HG02943 (cell line): ENCODE data around the gene NOC4L.
"Not testable (repeated sequence)": the region's sequence is repeated elsewhere in the genome, so short reads cannot be mapped to it uniquely, and the experiment has no call there.

Source experiments
- ATAC-seq: cut with Tn5 transposase; IDR thresholded peaks from one replicate; pipeline ENCODE4 v1.9.1; 2021; ENCODE audit warnings: mild to moderate bottlenecking, low read depth, moderate library complexity; ENCODE audit not compliant: unreplicated experiment

NOC4L gene

DNA sequence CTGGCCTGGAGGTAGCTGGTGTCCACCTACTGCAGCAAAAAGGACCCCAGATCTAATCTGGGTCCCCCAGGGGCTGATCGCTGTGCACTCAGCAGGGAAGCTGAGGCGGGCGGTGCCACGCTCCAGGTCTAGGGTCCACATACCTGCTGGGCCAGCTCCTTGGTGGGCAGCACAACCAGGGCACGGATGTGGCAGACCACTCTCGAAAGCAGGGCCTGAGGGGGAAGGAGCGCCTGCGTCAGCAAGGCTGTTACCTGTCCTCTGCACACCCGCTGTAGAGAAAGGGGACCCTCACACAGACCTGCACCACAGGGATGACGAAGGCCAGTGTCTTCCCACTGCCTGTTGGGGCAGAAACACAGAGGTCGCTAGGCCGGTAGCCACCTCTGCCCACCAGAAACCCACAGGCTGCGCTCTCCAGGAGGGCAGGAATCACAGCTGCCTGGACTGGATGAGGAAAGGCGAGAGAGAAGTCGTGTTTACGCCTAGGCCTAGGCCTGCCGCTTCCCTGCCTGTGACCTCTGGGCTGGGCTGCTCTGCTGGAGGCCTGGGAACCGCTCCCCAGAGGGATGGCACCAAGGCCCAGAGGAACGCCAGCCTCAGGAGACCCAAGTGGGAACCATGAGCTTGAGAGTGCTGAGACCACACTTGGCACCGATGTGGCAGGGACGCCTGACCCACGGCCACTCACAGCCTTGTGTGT lies 2.1 kb upstream of the NOC4L start:
- no peak for ATAC-seq

DNA sequence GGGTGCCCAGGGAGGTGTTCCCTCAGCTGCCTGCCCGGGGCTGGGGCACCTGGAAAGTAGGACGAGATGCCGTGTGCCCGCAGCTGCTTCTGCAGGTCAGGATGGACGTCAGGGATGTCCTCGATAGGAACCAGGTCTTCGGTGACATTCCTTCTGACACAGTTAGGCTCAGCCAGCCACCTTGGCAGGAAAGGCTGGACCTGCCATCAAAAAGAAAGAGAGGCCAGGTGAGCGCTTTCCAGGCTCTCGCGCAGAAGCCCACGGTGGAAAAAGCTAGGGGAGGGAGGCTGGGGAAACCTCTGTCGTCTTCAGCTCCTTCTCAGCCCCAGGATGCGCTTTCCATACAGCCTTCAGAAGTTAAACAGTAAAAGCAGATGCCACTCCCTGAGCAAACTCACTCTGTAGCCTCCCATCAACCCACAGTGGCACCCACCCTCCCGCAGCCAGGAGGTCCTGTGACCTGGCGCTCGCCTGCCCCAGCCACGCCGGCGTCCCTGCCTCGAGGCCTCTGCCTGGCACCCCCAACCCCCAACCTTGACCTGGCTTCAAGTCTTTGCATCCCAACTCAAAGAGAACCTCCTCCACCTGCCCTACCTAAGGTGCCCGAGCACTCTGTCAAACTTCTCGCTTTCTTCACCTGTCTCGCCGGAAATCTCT lies 1.4 kb upstream of the NOC4L start:
- ATAC-seq: no peak

DNA sequence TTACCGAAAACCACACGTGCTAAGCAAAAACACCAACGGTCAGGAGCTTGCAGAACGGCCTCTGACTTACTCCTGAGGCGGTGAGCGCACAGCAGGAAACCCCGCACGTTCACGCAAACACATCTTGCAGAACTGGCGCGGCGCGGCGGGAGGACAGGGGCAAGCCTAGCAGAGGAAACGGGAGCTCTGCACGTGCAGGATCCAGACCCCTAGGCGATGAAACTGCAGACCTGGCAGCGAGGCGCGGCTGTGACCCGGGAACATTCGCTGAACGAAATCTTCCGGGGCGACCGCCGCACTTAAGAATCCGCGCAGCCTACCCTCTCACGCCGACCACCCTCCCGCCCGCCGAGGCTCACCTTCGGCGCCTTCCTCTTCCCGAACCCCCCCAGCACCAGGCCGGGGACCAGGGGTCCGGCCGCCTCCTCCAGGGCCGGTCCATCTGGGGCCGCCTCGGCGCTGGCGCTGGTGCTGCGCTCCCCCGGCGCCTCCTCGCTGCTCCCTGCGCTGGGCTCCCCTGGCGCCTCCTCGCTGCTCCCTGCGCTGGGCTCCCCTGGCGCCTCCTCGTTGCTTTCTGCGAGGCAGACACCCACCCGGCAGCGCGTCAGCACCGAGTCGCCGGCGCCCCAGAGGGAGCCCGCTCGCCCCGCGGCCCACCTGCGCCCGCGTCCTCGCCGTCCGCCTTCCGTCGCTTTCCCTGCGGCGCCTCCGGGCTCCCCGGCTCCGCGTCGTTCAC lies 753 bp upstream of the NOC4L start:
- ATAC-seq: peak; percentile 29

DNA sequence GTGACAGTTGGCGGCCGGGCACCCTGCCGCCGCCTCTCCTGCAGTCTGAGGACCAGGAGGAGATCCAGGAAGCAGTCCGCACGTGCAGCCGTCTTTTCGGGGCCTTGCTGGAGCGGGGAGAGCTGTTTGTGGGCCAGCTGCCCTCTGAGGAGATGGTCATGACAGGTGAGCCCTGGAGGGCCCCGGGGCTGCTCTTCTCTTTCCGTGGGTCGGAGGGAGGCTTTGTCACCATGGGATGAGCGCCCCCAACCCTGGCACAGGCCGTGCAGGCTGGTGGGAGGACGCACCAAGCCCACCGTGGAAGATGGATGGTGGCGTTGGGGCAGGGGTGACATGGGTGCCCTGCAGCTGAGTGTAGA lies 532 bp downstream of the NOC4L start:
- no peak for ATAC-seq

DNA sequence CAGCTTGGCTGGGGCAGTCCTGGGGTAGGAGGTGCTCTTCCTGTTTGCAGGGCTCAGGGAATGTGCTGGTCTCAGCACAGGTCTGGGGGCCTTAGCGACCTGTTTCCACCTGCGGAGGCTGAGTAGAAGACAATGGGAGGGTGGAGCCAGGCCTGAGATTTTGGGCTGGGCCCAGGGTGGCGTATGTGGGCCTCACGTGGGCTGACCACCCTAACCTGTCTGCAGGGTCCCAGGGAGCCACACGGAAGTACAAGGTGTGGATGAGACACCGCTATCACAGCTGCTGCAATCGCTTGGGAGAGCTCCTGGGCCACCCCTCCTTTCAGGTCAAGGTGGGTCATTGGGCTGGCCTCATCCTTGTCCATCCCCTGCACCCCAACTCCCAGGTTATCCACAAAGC lies 1.1 kb downstream of the NOC4L start:
- no peak for ATAC-seq

DNA sequence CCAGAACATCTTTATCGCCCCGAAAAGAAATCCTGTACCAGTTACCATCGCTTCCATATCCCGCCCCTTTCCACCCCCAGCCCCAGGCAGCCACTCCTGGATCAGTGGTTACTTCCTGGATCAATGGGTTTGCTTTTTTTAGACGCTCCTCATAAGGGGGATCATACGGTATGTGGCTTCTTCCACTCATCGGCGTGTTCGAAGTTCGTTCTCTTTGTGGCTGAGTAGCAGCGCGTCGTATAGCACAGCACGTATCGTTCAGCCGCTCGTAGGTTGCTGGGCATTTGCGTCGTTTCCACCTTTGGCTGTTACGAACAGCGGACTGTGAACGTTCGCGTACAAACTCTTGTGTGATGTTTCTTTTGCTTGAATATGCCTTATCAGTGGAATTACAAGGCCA lies 1.8 kb downstream of the NOC4L start:
- ATAC-seq: no peak

DNA sequence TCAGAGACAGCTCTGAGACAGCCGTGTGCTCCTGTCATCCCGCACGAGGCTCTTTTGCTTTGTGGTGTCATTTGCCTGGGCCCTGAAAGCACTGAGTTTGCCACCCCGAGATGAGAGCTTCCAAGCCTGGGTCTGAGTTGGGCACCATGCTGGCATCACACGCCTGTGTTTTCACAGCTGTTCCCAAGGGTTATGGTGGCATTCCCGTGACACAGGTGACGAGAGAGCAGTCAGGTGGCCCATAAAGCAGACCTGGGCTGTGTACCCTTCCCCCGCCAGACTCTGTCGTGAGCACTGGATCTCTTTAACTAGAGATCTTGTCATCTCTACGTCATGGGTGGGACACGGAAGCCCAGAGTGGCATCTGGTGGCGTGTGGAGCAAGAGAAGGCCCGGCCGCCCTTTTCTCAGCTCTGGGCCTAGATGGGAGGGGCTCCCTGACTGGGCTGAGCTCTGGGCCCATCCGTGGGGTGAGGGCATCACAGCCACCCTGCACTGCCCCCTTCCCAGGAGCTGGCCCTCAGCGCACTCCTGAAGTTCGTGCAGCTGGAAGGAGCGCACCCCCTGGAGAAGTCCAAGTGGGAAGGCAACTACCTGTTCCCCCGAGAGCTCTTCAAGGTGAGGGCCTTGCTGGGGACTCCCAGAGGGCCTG lies 2.6 kb downstream of the NOC4L start:
- no peak for ATAC-seq

DNA sequence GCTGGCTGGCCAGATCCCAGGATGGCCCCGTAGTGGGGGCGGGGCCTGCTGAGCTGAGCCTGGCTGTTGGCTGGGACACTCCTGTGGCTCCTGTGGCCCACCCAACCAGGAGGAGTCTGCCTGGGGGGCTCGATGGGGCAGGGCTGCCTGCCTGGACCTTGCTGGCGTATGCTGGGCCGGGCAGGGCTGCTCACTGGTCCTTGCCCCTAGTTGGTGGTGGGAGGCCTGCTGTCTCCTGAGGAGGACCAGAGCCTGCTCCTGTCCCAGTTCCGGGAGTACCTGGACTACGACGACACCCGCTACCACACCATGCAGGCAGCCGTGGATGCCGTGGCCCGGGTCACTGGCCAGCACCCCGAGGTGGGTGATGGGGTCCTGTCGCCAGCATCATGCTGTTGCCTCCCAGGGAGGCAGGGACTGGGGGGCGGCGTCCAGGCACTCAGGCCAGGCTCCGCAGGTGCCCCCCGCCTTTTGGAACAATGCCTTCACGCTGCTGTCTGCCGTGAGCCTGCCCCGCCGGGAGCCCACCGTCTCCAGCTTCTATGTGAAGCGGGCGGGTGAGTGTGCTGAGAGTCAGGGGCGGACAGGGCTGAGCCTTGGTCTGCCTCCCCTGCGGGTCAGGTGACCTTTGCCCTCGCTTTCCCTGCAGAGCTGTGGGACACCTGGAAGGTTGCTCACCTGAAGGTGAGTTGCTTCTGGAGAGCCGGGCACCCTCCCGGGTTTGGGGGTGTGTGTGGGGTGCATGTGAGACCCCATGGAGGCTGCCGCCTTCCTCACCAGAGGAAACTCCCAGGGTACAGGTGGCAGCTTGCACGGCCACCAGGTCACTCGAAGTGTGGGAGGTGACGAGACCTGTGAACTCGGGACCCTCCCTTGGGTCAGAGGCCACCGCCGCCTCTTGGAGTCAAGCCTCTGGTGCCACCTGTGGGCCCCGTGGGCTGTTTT lies 3.4 kb downstream of the NOC4L start:
- no peak for ATAC-seq

DNA sequence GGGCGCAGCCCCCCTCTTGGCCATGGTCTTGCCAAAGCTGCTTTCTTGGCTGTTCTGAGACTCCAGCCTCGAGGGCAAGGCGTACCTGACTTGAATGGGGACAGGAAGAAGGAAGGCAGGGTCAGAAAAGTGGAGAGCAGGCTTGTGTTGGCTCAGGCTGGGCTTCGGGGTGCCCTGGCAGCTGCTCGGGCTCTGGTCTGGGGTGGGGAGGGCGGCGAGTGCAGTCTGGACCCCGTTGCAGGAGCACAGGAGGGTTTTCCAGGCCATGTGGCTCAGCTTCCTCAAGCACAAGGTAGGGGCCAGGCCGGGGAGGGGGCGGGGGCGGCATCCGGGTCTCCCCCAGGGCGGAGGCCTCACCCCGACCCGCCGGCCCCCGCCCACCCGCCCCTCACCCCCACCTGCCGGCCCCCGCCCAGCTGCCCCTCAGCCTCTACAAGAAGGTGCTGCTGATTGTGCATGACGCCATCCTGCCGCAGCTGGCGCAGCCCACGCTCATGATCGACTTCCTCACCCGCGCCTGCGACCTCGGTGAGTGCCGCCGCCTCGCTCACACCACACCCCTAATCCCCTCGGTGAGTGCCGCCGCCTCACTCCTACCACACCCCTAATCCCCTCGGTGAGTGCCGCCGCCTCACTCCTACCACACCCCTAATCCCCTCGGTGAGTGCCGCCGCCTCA lies 4.2 kb downstream of the NOC4L start:
- no peak for ATAC-seq

DNA sequence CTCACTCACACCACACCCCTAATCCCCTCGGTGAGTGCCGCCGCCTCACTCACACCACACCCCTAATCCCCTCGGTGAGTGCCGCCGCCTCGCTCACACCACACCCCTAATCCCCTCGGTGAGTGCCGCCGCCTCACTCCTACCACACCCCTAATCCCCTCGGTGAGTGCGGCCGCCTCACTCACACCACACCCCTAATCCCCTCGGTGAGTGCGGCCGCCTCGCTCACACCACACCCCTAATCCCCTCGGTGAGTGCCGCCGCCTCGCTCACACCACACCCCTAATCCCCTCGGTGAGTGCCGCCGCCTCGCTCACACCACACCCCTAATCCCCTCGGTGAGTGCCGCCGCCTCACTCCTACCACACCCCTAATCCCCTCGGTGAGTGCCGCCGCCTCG lies 5.3 kb downstream of the NOC4L start:
- not testable (repeated sequence) for ATAC-seq

DNA sequence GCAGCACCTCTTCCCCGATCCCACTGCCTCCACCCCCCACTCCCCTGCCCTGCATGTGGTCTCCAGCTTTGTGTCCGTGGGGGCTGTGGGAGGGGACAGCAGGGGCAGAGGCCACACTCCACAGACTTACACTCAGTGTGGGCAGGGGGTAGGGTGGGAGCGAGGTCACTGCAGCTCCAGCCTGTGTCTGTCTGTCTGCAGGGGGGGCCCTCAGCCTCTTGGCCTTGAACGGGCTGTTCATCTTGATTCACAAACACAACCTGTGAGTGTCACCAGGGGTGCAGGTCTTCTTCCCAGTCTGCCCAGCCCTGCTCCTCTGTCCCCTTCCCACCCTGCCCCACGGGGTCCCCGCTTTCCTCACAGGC lies 6.5 kb downstream of the NOC4L start:
- no peak for ATAC-seq

DNA sequence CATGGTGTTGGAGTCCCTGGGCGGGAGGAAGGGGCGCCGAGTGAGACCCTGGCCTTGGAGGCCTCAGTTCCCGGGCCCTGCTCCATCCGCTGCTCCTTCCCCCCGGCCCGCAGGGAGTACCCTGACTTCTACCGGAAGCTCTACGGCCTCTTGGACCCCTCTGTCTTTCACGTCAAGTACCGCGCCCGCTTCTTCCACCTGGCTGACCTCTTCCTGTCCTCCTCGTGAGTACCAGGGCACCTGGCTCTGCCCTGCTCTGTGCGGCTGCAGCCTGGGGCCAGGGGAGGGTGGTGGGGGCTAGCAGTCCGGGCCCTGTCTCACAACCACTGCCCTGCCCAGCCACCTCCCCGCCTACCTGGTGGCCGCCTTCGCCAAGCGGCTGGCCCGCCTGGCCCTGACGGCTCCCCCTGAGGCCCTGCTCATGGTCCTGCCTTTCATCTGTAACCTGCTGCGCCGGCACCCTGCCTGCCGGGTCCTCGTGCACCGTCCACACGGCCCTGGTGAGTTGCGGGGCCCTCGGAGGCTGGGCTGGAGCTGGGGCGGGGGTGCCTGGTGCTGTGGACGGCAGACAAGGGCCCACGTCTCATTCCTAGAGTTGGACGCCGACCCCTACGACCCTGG lies 7.0 kb downstream of the NOC4L start:
- no peak for ATAC-seq

DNA sequence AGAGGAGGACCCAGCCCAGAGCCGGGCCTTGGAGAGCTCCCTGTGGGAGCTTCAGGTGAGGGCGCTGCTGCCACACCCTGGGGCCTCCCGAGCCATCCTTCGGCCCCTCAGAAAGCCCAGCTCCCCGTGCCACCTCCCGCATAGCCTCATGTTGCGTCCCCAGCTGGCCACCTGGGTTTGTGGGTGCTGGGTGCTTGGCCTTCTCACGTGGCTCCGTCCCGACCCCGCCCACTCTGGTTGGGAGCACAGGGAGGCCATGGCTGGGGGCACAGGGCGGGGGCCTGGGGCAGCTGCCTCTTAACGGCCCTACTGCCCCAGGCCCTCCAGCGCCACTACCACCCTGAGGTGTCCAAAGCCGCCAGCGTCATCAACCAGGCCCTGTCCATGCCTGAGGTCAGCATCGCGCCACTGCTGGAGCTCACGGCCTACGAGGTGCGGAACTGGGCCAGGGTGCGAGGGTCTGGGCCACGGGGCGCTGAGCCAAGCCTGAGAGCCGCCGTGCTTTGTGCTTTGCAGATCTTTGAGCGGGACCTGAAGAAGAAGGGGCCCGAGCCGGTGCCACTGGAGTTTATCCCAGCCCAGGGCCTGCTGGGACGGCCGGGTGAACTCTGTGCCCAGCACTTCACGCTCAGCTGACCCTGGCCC lies 7.6 kb downstream of the NOC4L start:
- no peak for ATAC-seq

DNA sequence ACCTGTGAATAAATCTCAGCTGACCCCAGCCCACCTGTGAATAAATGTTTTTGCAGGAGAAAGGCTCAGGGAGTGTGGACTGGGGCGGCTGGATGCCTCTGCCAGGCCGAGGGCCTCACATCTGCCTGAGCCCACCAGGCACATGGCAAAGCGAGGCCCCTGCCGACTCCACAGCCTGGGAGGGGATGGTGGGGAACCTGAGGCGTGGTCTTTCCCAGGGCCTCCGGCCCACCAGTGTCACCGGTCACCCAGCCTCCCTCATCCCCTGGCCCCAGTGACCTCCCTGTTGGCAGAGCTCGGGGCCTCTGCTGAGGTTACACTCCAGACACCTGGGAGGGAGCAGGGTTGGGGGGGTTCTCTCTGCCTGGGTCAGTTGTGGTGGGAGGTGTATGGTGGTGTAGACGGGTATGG lies 8.2 kb downstream of the NOC4L start:
- ATAC-seq: no peak

DNA sequence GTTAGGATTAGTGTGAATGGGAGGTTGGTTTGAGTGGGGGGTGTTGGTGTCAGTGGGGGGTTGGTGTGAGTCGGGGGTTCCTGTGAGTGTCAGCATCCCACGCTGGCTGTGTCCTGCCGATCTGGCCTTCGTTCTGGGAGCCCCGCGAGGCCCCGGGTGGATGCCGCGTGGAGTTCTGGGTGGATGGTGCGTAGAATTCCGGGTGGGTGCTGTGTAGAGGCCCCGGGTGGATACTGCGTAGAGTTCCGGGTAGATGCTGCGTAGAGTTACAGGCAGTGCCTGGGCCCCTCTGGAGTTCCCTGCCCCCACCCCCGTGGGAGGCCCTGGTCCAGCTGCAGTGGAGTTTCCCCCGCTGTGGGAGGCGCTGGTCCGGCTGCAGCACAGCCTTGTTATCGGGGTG lies 8.7 kb downstream of the NOC4L start:
- no peak for ATAC-seq

DNA sequence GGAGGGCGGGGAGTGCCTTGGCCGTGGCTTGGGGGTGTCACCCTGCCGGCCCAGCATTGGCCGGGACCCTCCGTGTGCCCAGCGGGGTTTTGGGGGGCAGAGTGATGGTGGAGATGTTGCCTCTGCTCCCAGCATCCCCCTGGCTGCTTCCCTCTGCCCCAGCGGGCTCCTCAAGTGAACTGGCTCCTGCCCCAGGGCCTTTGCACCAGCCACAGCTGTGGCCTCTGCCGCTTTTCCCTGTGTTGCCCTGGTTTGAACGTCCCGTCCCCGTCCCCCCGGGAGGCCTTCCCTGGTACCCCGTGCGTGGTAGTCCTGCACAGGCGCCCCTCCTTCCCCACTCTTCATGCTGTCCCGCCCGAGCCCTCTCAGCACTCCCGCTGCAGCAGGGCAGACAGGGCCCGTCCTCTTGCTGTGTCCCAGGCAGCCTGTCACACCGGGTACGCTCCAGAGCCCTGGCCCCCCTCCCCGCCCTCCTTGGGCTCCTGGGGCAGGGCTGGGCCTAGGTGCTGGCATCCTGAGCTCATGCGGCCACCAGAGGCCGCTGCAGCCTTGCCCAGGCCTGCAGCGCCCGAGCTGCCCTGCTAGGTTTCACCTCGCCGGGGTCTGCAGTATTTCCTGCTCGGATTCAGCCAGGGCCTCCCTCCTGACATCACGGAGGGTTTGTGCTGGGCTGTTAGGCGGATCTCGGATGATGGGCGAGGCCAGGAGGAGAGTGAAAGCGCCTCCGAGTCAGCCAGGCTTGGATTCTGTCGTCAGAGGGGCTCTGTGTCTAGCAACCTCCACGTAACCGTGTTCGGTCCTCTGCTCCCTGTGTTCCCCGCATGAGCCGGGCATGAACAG lies 9.5 kb downstream of the NOC4L start:
- ATAC-seq: peak; percentile 70

DNA sequence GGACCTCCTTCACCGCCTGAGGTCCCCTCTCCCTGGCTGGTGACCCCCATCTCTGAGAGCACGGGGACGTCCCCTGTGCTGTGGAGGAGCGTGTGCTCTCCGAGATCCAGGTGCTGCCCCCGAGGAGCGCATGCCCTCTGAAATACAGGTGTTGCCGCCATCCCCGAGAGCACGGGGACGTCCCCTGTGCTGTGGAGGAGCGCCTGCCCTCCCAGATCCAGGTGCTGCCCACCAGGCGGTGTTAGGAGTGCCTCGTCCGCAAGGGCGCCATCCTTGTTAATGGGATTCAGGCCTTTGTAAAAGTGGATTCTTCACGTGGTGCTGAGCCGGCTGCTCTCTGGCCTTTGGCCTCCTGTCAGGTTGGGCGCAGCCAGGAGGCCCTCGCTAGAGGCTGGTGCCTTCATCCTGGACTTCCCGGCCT lies 10.1 kb downstream of the NOC4L start:
- peak; percentile 18 for ATAC-seq
